Osteocyte (in vitro differentiated cells): ENCODE data around the gene CHST12. TPM values are rescaled to one million over a fixed set of nuclear protein-coding genes. Genes with fewer than 3 reads are reported as not detected.
A peak's percentile ranks its signal among the peaks of the same experiment; 100 is the strongest.

Source experiments
- DNase-seq: peaks from one replicate; pipeline ENCODE4 v3.0.0; 2021; ENCODE audit warnings: mixed read lengths; ENCODE audit not compliant: unreplicated experiment; ENCODE audit errors: extremely low spot score
- H3K27ac Mint-ChIP-seq: one replicate; pipeline ENCODE4 v1.8.0; 2021; ENCODE audit warnings: mild to moderate bottlenecking, mixed read lengths; ENCODE audit not compliant: unreplicated experiment
- H3K27me3 Mint-ChIP-seq: one replicate; pipeline ENCODE4 v1.8.0; 2021; ENCODE audit warnings: mixed read lengths; ENCODE audit not compliant: unreplicated experiment
- H3K36me3 Mint-ChIP-seq: one replicate; pipeline ENCODE4 v1.8.0; 2021; ENCODE audit warnings: mixed read lengths; ENCODE audit not compliant: unreplicated experiment
- H3K4me1 Mint-ChIP-seq: one replicate; pipeline ENCODE4 v1.8.0; 2021; ENCODE audit warnings: mixed read lengths; ENCODE audit not compliant: unreplicated experiment
- H3K4me3 Mint-ChIP-seq: one replicate; pipeline ENCODE4 v1.8.0; 2021; ENCODE audit warnings: mild to moderate bottlenecking, moderate library complexity, mixed read lengths; ENCODE audit not compliant: unreplicated experiment
- H3K9me3 Mint-ChIP-seq: one replicate; pipeline ENCODE4 v1.8.0; 2021; ENCODE audit warnings: mixed read lengths; ENCODE audit not compliant: unreplicated experiment
- total RNA-seq: library from RNA; stranded (reverse); gene quantifications from 2 replicates; pipeline ENCODE4 v1.2.1, GENCODE V29; 2021
- TF ChIP-seq, protein P1 (sequence below): fragments of 200-600 bp; sonication (generic); IDR thresholded peaks from 2 replicates; pipeline ENCODE4 v1.5.0; 2021; ENCODE audit warnings: antibody characterized with exemption, mild to moderate bottlenecking, moderate library complexity

The CHST12 gene
- total RNA-seq, 1 donor from 2014 or later = 30.2 TPM

DNA sequence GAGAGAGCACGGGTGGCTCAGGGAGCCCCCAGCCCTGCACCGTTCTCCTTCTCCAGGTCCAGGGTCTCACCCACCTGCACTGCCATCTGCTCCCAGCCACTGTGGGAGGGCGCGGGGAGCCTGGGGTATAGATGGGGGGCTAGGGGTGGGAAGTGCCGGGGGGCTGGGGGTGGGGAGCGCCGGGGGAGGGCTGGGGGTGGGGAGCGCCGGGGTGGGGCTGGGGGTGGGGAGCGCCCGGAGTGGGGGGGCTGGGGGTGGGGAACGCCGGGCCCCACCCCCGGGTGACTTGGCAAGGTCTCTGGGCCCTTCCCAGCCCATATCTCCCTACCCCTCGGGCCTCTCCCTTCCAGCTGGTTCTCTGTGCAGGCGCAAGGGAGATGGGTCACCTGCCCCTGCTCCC is 72.9 kb downstream of the CHST12 start, which contains the start of gene GRIFIN:
GRIFIN (minus strand) TSS at position 101 of the 400 bp plus-strand sequence; CDS start at position 86, 15 bp downstream.
- Mint-ChIP-seq H3K4me3 (no peak within 1 kb of the TSS), H3K36me3 (no peaks in the 10 kb centered on the region)
- no peak for DNase-seq

DNA sequence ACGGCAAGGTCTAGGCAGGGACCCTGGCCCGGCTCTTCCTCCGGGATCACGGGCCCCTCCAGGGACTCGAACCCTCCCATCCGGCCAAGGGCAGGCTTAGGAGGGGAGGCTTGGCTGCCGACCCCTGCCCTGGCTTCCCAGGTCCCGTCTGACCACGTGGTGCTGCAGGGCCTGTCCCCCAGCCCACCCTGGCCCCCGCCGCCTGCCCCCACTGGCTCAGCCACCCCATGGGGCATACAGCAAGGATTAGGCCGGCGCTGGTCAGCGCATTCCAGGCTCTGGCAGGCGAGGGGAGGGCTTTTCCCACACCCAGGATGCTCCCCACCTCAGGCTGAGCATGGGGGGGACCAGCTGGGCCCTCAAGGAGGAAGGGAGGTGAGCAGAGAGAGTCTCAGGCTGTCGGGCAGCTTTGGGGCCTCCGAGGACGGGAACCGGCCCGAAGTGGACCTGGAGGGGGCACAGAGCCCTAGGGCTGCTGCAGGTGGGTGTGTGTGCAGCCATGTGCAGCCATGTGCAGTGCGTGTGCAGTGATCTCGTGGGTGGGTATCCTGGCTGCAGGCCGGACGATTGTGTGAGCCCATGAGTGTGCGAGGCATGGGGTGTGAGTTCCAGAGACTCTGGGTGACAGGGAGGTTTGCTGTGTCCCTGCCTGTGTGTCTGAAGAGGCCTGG is 73.5 kb downstream of the CHST12 start:
- TF ChIP-seq, protein P1, sequence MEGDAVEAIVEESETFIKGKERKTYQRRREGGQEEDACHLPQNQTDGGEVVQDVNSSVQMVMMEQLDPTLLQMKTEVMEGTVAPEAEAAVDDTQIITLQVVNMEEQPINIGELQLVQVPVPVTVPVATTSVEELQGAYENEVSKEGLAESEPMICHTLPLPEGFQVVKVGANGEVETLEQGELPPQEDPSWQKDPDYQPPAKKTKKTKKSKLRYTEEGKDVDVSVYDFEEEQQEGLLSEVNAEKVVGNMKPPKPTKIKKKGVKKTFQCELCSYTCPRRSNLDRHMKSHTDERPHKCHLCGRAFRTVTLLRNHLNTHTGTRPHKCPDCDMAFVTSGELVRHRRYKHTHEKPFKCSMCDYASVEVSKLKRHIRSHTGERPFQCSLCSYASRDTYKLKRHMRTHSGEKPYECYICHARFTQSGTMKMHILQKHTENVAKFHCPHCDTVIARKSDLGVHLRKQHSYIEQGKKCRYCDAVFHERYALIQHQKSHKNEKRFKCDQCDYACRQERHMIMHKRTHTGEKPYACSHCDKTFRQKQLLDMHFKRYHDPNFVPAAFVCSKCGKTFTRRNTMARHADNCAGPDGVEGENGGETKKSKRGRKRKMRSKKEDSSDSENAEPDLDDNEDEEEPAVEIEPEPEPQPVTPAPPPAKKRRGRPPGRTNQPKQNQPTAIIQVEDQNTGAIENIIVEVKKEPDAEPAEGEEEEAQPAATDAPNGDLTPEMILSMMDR = no peak
- H3K27me3 Mint-ChIP-seq = no peaks in the 10 kb centered on the region
- DNase-seq = no peak
- no peaks in the 10 kb centered on the region for H3K36me3 Mint-ChIP-seq
- no peak overlapping the region for H3K4me3 Mint-ChIP-seq
- peaks cover 24% of the 10 kb centered on the region for H3K4me1 Mint-ChIP-seq
- H3K9me3 Mint-ChIP-seq = no peaks in the 10 kb centered on the region
- no peak overlapping the region for H3K27ac Mint-ChIP-seq

More for the DNA sequence above, 72.9 kb downstream of the CHST12 start, which contains the start of gene GRIFIN:
- Mint-ChIP-seq H3K27me3 (no peaks in the 10 kb centered on the region), H3K4me1 (peaks cover 24% of the 10 kb centered on the region), H3K27ac (no peak within 1 kb of the TSS), H3K9me3 (no peaks in the 10 kb centered on the region)
- TF ChIP-seq, protein P1 = no peak

DNA sequence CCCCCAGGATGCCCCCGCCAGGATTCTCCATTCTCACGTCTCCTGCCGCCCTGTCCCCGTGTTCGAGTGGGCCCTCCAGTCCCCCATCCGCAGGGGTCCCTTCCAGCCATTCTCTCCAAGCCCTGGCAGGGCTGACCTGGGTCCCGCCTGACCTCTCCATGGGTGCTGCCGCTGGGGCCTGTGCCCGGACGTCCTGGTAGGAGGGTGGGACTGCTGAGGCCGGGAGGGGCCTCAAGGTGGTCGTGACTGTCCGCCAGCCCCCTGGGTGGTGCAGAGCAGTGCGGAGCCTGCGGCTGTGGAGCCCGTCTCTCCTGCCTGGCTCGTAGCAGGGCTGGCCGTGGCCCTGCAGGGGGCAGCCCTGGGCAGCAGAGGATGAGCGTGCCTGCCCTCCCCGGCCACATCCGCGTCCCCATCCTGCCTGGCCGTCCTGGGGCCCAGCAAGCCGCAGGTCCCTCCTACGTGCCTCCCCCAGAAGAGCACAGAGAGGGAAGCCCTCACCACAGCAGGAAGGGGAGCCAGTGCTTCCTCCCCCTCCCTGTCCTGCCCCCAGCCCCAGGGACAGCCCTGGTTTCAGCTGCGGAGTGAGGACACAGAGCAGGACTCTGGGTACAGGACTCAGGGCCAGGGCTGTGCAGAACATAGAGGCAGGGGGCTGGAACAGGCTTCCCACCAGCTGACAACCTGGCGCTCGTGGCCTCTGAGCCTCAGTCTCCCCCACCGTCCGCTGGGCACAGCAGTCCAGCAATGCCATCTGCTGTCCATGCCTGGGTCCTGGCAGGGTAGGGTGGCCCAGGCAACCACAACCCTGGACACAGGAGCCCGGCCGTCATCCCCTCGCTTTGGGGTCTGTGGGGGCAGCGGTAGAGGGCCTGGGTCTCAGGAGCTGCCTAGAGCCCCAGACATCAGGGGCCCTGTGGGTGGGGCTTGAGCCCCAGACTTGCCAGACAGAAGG is 74.3 kb downstream of the CHST12 start:
- TF ChIP-seq, protein P1 = peak; percentile 78
- Mint-ChIP-seq H3K9me3 (no peaks in the 10 kb centered on the region), H3K27me3 (no peaks in the 10 kb centered on the region)

DNA sequence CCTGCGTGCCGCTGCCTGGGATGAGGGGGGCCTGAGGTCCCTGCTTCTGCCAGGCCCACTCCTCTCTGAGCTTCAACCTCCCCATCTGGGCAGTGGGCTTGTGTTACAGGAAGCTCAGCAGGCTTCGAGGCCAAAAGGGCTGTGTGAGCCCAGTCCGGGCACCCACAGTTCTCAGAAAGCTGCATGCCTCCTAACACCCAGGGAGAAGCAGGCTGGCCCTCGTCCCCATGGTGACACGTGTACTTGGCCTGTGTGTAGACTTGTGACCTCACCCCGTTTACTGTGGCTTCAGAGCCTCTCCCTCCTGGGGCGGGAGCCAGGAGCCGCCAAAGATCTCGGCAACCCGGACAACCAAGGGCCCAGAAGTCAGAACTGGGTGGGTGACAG is 75.0 kb downstream of the CHST12 start:
- no peaks in the 10 kb centered on the region for H3K36me3 Mint-ChIP-seq
- H3K27ac Mint-ChIP-seq = no peak overlapping the region
- DNase-seq = no peak
- H3K27me3 Mint-ChIP-seq = no peaks in the 10 kb centered on the region
- peaks cover 24% of the 10 kb centered on the region for H3K4me1 Mint-ChIP-seq
- H3K4me3 Mint-ChIP-seq = no peak overlapping the region
- TF ChIP-seq, protein P1 = no peak
- no peaks in the 10 kb centered on the region for H3K9me3 Mint-ChIP-seq

More for the DNA sequence above, 74.3 kb downstream of the CHST12 start:
- DNase-seq = no peak
- H3K27ac Mint-ChIP-seq = no peak overlapping the region
- H3K4me1 Mint-ChIP-seq = peaks cover 24% of the 10 kb centered on the region
- no peak overlapping the region for H3K4me3 Mint-ChIP-seq
- H3K36me3 Mint-ChIP-seq = no peaks in the 10 kb centered on the region

DNA sequence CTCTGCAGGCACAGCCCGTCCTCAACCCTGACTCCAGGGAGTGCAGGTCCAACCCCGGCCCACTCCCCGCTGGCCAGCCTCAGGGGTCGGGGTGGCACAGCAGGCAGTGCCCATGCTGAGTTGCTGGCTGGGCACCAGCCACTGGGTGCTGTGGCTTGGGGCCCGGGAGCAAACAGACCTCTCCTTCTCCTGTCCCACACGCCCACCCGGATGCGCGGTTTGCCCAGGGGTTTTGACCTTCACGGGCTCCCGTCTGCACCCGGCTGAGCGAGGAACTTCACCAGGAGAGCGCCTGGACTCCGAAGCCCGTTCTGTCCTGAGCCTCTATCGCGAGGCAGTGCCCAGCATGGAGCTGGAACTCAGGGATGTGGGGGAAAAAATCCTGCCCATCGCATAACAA is 75.4 kb downstream of the CHST12 start:
- no peaks in the 10 kb centered on the region for H3K27me3 Mint-ChIP-seq
- H3K36me3 Mint-ChIP-seq = no peaks in the 10 kb centered on the region
- H3K27ac Mint-ChIP-seq = no peak overlapping the region
- peaks cover 24% of the 10 kb centered on the region for H3K4me1 Mint-ChIP-seq
- H3K9me3 Mint-ChIP-seq = no peaks in the 10 kb centered on the region
- DNase-seq = no peak
- H3K4me3 Mint-ChIP-seq = no peak overlapping the region
- TF ChIP-seq, protein P1 = no peak
